Measurements from ENCODE around the gene GPR108.
A peak's percentile ranks its signal among the peaks of the same experiment; 100 is the strongest.
"Not testable (repeated sequence)": the region's sequence is repeated elsewhere in the genome, so short reads cannot be mapped to it uniquely, and the experiment has no call there.

GPR108 gene

DNA sequence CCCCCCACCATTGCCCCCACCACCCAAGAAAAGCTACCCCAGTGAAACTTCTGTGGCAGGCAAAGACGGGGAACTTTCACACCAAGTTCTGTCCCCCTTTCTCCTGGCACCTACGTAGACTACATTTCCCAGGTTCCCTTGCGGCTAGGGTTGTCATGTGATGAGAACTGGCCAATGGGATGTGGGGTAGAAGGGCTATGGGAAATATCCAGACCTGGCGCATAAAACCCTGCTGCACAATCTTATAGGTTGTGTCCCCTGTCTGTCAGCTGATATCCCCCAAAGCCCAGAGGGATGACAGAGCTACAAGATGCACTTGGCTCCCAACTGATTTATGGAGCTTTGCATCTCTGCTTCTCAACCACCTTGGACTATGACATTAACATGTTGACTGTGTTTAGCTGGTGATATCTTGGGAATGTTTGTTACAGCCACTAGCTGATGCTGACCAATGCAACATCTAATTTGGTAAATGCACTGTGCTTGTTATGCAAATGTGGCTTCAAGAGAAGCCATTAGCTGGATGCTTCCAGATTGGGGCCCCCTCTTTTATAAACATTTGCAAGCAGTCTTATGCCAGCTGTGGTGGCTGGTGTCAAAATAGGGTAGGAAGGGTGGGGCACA lies 23.8 kb upstream of the GPR108 start:
- DNase-seq (ENCODE audit: low read depth, low spot score), result no peak

- DNase-seq (ENCODE audit: low read depth, low spot score), result no peak
Observed at GRCh38 chr19:6760606-6761005, 23.2 kb upstream of the GPR108 start.

DNA sequence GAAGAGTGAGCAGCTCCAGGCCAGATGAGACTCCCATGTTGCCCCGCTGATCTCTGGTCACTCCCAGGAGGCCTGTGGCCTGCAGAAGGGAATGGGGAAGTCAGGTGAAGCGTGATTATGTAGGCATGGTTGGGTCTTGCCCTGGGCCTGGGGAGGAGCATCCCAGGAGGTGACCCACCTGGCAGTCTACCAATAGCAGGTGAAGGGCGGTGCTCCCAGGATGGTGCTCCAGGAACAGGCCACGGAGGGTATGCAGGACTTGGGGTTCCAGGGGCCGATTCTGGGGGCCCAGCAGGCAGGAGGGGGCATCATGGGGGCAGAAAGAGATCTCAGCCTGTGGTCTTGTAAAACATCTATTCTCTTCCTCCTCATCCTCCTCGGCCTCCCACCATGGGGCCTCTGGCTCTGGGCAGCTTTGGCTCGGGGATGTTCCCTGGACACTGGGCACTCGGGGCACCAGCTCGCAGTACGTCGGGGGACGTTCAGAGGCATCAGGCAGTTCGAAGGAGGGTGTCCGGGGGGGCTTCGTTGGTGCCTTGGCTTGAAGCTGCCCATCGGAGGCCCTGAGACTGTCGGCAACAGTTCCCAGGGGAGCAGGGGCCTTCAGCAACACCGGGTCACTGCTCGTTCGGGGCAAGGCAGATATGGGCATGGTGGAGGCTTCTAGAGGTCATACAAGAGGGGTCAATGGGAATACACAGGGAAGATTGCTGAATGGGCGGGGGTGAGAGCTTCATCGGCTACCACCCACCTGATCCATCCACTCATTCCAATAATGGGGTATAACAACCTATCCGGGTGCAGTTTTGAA lies 17.5 kb upstream of the GPR108 start:
- no peak for DNase-seq (ENCODE audit: low read depth, low spot score)

DNA sequence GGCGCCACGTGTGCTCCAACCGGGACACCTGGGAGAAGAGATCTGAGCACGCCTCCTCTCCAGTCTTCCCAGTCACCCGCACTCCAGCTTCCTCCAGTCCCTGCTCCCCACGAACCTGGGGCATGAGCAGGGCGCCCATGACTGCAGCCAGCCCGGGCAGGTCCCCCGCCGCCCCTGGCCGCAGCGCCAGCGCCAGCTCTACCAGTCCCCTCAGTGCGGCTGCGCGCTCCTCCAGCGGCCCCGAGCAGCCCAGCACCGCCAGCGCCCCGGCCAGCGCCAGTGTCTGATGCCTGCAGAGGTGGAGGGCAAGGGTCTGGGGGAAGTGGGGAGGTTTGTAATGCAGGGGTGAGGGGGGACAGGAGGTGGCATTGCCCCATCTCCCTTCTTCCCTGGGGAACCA lies 16.8 kb upstream of the GPR108 start:
- no peak for DNase-seq (ENCODE audit: low read depth, low spot score)

GRCh38 chr19:6753178-6754031 lies 16.0 kb upstream of the GPR108 start:
- peak; percentile 77 for DNase-seq (ENCODE audit: low read depth, low spot score)

- no peak for DNase-seq (ENCODE audit: low read depth, low spot score)
Observed at GRCh38 chr19:6752256-6753177, 15.1 kb upstream of the GPR108 start.

DNA sequence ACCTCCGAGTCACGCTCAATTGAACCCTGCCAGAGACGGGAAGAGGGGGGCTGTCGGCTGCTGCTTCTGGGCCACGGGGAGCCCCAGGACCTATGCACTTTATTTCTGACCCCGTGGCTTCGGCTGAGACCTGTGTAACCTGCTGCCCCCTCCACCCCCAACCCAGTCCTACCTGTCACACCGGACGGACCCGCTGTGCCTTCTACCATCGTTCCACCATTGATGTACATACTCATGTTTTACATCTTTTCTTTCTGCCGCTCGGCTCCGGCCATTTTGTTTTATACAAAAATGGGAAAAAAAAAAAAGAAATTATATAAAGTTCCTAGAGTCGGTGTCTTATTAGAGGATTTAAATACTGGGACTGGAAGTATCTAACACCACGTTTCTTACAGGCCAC lies 13.8 kb upstream of the GPR108 start:
- no peak for DNase-seq (ENCODE audit: low read depth, low spot score)

- DNase-seq (ENCODE audit: low read depth, low spot score), result no peak
Observed at GRCh38 chr19:6750062-6750461, 12.7 kb upstream of the GPR108 start.

DNA sequence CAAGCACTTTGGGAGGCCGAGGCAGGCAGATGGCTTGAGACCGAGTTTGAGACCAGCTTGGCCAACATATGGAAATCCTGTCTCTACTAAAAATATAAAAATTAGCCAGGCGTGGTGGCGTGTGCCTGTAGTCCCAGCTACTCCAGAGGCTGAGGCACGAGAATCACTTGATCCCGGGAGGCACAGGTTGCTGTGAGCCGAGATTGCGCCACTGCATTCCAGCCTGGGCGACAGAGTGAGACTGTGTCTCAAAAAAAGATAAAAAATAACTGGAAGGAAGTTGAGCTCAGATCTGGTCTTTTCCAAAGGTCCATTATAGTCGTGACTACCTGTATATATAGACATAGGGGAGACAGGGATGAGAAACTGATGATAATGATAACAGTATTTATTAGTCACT lies 11.2 kb upstream of the GPR108 start:
- DNase-seq (ENCODE audit: low read depth, low spot score), result not testable (repeated sequence)

DNA sequence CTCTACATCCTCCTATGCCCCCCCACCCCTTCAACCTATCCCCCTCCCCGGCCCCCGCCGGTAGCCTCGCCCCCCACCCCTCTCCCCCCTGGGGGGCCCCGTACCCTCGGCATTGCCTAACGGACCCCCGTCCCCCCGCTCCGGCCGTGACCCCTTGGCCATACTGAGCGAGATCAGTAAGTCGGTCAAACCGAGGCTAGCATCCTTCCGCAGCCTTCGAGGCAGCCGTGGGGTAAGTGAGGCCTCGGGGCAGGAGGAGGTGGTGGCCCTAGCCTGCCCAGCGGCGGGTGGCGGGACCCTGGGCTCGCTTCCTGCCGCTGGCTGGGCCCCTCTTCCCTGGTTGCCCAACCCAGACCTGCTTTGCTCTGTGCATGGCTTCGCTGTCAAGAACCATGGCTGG lies 8.6 kb upstream of the GPR108 start:
- no peak for DNase-seq (ENCODE audit: low read depth, low spot score)

DNA sequence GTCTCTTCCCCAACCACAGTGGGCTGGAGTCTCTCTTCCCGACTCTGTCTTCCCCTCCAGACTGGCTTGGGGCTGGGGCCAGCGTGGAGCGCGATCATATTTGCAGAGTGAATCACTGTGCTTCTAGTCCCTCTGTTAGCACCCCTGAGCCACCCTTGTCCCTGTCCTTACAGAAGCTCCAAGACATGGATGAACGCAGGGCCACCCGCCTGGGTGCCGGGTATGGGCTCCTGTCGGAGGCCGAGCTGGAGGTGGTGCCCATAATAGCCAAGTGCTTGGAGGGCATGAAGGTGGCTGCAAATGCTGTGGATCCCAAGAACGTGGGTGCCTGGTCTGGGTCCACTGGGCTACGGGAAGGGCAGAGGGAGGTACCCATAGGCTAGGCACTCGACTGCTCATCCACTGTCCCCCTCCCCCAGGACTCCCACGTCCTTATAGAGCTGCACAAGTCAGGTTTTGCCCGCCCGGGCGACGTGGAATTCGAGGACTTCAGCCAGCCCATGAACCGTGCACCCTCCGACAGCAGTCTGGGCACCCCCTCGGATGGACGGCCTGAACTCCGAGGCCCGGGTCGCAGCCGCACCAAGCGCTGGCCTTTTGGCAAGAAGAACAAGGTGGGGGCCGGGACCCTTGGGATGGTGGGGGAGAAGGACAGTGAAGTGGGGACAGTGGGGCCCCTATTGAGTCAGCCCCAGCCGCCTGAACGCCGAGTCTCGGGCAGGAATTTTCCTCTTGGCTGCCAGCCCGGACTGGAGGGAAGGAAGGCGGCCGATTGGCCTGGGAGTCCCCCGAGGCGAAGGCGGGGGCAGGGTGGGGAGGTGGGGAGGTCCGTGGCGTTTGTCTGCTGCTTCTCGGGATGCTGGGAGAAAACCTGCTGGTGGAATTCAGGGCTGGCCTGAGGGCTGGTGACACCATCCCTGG lies 7.3 kb upstream of the GPR108 start:
- no peak for DNase-seq (ENCODE audit: low read depth, low spot score)

DNA sequence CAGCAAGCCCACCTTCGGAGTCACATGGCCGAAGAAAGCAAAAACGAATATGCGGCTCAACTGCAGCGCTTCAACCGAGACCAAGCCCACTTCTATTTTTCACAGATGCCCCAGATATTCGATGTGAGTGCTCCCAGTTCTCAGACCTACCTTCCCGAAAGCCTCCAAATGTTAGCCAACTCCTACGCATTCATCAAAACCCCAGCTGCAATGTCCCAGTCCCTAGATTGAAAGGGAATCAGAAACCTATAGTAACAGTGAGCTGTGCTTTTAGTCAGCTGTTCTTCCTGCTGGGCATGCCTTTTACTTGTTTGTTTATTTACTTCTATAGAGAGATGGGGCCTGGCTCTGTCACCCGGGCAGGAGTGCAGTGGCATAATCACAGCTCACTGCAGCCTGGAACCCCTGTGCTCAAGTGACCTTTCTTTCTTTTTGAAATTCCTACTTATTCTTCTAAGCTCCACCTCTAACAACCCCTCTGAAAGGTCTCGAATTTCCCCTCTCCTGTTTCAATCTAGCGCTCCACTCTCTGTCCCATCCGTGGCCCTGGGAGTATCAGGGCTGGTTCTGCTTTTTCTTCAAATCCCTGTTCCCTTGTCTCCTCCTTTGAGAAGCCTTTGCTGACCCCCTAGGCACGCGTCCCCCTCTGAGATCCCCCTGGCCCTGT lies 6.5 kb upstream of the GPR108 start:
- no peak for DNase-seq (ENCODE audit: low read depth, low spot score)

GRCh38 chr19:6743066-6743465 lies 5.7 kb upstream of the GPR108 start:
- no peak for DNase-seq (ENCODE audit: low read depth, low spot score)

GRCh38 chr19:6740589-6741343 lies 3.4 kb upstream of the GPR108 start:
- no peak for DNase-seq (ENCODE audit: low read depth, low spot score)

DNA sequence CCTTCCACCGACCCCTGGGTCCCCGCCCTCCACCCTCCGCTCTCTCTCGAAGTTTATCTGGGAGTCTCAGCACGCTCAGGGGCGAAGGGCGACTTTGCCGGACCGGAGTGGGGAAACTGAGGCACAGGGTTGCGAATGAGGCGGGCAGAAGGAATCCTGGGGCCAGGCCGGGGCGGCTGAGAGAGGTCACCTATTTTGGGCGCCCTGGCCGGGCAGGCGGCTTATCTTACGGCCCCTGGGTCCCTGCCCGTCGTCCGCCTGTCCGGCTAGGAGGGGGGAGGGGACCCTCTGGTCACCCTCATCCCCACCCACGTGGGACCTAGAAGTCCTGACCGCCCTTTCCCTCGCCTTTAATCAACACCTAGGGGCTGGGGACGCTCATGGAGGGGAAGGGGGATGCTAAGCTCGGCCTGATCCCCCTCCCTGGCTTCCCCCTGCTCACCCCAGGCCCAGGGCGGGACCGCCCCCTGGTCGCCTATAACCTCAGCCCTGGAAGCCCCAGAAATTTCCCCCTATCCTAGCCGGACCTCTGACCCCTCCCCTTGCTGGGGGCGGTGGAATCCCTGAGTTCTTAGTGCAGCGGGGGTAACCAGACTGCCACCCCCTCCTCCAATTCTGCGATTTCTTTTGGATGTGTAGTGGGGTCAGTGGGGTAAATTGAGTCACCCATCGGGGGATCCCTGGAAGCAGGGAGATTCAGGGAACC lies 2.7 kb upstream of the GPR108 start:
- no peak for DNase-seq (ENCODE audit: low read depth, low spot score)

DNA sequence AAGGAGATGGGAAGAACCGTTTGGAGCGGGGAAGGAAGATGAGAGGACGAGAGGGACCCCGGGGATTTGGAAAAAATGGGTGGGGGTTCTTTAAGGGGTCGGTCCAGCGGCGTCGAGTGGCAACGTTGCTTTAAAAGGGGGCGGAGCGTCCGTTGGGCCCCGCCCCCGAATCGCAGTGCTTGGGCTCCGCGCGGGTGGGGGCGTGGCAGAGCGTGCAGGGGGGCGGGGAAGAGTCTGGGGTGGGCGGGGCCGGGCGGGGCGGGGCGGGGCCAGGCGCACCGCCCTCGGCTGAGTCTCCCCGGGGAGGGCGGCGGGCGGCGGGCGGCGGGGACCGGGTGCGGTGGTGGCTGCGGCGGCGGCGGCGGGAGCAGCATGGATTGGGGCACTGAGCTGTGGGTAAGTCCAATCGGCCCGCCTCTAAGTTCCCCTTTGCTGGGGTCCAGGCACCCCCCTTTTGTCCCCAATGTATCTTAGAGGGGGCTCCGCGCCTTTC lies 2.1 kb upstream of the GPR108 start, which contains the start of gene TRIP10:
Gene TRIP10, plus strand, starts transcription at position 291 of the 493 bp plus-strand sequence. Its CDS starts 82 bp downstream, at position 373.
- peak; percentile 52 for DNase-seq (ENCODE audit: low read depth, low spot score)

- DNase-seq (ENCODE audit: low read depth, low spot score), result no peak
Observed at GRCh38 chr19:6738787-6739389, 1.5 kb upstream of the GPR108 start.
